GM19351 (cell line): ENCODE measurements around the gene PLD1.
A peak's percentile ranks its signal among the peaks of the same experiment; 100 is the strongest.
"Not testable (repeated sequence)": the region's sequence is repeated elsewhere in the genome, so short reads cannot be mapped to it uniquely, and the experiment has no call there.

Experiments
- ATAC-seq: cut with Tn5 transposase; IDR thresholded peaks from one replicate; pipeline ENCODE4 v1.9.1; 2021; ENCODE audit warnings: mild to moderate bottlenecking, moderate library complexity; ENCODE audit not compliant: unreplicated experiment

PLD1 gene

GRCh38 chr3:171643033-171643432 is 167.2 kb downstream of the PLD1 start:
- ATAC-seq: no peak

- ATAC-seq: no peak
Observed at GRCh38 chr3:171640520-171641412, 169.5 kb downstream of the PLD1 start.

- no peak for ATAC-seq
Observed at GRCh38 chr3:171636666-171637065, 173.6 kb downstream of the PLD1 start.

GRCh38 chr3:171632766-171633165 is 177.5 kb downstream of the PLD1 start:
- no peak for ATAC-seq

GRCh38 chr3:171626799-171627198 is 183.5 kb downstream of the PLD1 start:
- not testable (repeated sequence) for ATAC-seq

- no peak for ATAC-seq
Observed at GRCh38 chr3:171622126-171622525, 188.2 kb downstream of the PLD1 start.

GRCh38 chr3:171620825-171621434 is 189.4 kb downstream of the PLD1 start:
- no peak for ATAC-seq

- no peak for ATAC-seq
Observed at GRCh38 chr3:171616798-171617197, 193.5 kb downstream of the PLD1 start.

GRCh38 chr3:171615686-171616085 is 194.6 kb downstream of the PLD1 start:
- ATAC-seq: no peak

GRCh38 chr3:171615281-171615680 is 195.0 kb downstream of the PLD1 start:
- ATAC-seq: no peak

GRCh38 chr3:171614318-171614921 is 195.9 kb downstream of the PLD1 start:
- ATAC-seq: peak; percentile 48

GRCh38 chr3:171607452-171607851 is 202.8 kb downstream of the PLD1 start:
- ATAC-seq: no peak

- ATAC-seq: no peak
Observed at GRCh38 chr3:171606151-171606751, 204.0 kb downstream of the PLD1 start.

- ATAC-seq: no peak
Observed at GRCh38 chr3:171604370-171604769, 205.9 kb downstream of the PLD1 start.

- no peak for ATAC-seq
Observed at GRCh38 chr3:171602072-171602471, 208.2 kb downstream of the PLD1 start.

GRCh38 chr3:171600030-171600429 is 210.3 kb downstream of the PLD1 start:
- ATAC-seq: no peak

- no peak for ATAC-seq
Observed at GRCh38 chr3:171598990-171599389, 211.3 kb downstream of the PLD1 start.

- ATAC-seq: no peak
Observed at GRCh38 chr3:171592786-171593185, 217.5 kb downstream of the PLD1 start.

GRCh38 chr3:171591070-171591469 is 219.2 kb downstream of the PLD1 start:
- no peak for ATAC-seq

- no peak for ATAC-seq
Observed at GRCh38 chr3:171586274-171586673, 224.0 kb downstream of the PLD1 start.

GRCh38 chr3:171585039-171585438 is 225.2 kb downstream of the PLD1 start:
- ATAC-seq: no peak
